Liver (tissue), 9 donors: ENCODE data around the gene GRIK1. TPM values are rescaled to one million over a fixed set of nuclear protein-coding genes. Genes with fewer than 3 reads are reported as not detected.

Experiments used
- DNase-seq: peaks from one replicate; pipeline ENCODE4 v3.0.0-alpha.2; 2017; ENCODE audit warnings: low spot score
- H3K27ac ChIP-seq, 2 donors: one replicate each; pipeline ENCODE4 v1.7.0; 2013; ENCODE audit warnings: inconsistent platforms in 2 of 2, low read length in 2 of 2, control low read depth in 1 of 2, low read depth in 1 of 2, mild to moderate bottlenecking in 1 of 2
- H3K27me3 ChIP-seq, 4 donors: one replicate each; pipeline versions ENCODE4 v1.6.1 to v1.7.0; 2013; ENCODE audit warnings: low read length in 3 of 4, inconsistent platforms in 1 of 4, mild to moderate bottlenecking in 1 of 4, moderate library complexity in 1 of 4; ENCODE audit not compliant: control insufficient read depth in 4 of 4, insufficient read depth in 4 of 4
- H3K36me3 ChIP-seq, 4 donors: one replicate each; pipeline versions ENCODE4 v1.6.1 to v1.7.0; 2013; ENCODE audit warnings: low read length in 3 of 4, mild to moderate bottlenecking in 3 of 4, low read depth in 1 of 4, moderate library complexity in 1 of 4; ENCODE audit not compliant: control insufficient read depth in 4 of 4, insufficient read depth in 3 of 4
- H3K4me1 ChIP-seq, 4 donors: one replicate each; pipeline versions ENCODE4 v1.6.1 to v1.7.0; 2013; ENCODE audit warnings: low read length in 3 of 4, mild to moderate bottlenecking in 3 of 4, moderate library complexity in 1 of 4; ENCODE audit not compliant: control insufficient read depth in 4 of 4, insufficient read depth in 4 of 4
- H3K4me3 ChIP-seq, 3 donors: one replicate each; pipeline versions ENCODE4 v1.6.1 to v1.7.0; 2013; ENCODE audit warnings: low read length in 3 of 3, control low read depth in 1 of 3, low read depth in 1 of 3, mild to moderate bottlenecking in 1 of 3
- H3K9ac ChIP-seq, 2 donors: one replicate each; pipeline ENCODE4 v1.7.0; 2013; ENCODE audit warnings: low read length in 2 of 2, mild to moderate bottlenecking in 2 of 2, moderate library complexity in 2 of 2, control low read depth in 1 of 2, low read depth in 1 of 2
- H3K9me3 ChIP-seq, 4 donors: one replicate each; pipeline versions ENCODE4 v1.6.1 to v1.7.0; 2013; ENCODE audit warnings: low read length in 3 of 4; ENCODE audit not compliant: control insufficient read depth in 4 of 4
- FOXA1 ChIP-seq: IDR thresholded peaks from 2 replicates; pipeline ENCODE4 v1.6.1; 2016; ENCODE audit warnings: antibody characterized with exemption
- FOXA2 ChIP-seq: IDR thresholded peaks from 2 replicates; pipeline ENCODE4 v1.6.1; 2016; ENCODE audit warnings: antibody characterized with exemption
- GABPA ChIP-seq, 2 donors: IDR thresholded peaks in 1 of 2; conservative IDR thresholded peaks in 1 of 2; 2 replicates each; pipeline ENCODE4 v1.6.1; 2016; ENCODE audit warnings: antibody characterized with exemption in 2 of 2, mild to moderate bottlenecking in 1 of 2, moderate library complexity in 1 of 2
- HNF4A ChIP-seq, 2 donors: conservative IDR thresholded peaks; 2 replicates each; pipeline ENCODE4 v1.6.1; 2016; ENCODE audit warnings: antibody characterized with exemption in 2 of 2, mild to moderate bottlenecking in 2 of 2
- HNF4G ChIP-seq: IDR thresholded peaks from 2 replicates; pipeline ENCODE4 v1.6.1; 2016; ENCODE audit warnings: antibody characterized with exemption
- NR2F2 ChIP-seq: IDR thresholded peaks from 2 replicates; pipeline ENCODE4 v1.6.1; 2016; ENCODE audit warnings: antibody characterized with exemption
- RAD21 ChIP-seq, 2 donors: IDR thresholded peaks; 2 replicates each; pipeline ENCODE4 v1.6.1; 2016; ENCODE audit warnings: antibody characterized with exemption in 2 of 2, mild to moderate bottlenecking in 2 of 2
- RXRA ChIP-seq, 2 donors: IDR thresholded peaks; 2 replicates each; pipeline ENCODE4 v1.6.1; 2017 to 2018; ENCODE audit warnings: antibody characterized with exemption in 2 of 2, mild to moderate bottlenecking in 1 of 2
- TAF1 ChIP-seq: conservative IDR thresholded peaks from 2 replicates; pipeline ENCODE4 v1.6.1; 2016; ENCODE audit warnings: antibody characterized with exemption, mild to moderate bottlenecking
- YY1 ChIP-seq: IDR thresholded peaks from 2 replicates; pipeline ENCODE4 v1.6.1; 2016; ENCODE audit warnings: antibody characterized with exemption, mild to moderate bottlenecking
- WGBS: extraction: QIAGEN DNeasy Blood & Tissue Kit; methylation state at CpG from one replicate; pipeline ENCODE4 v1.1.7; 2013; 5-methylcytosine and 5-hydroxymethylcytosine counted together
- polyA plus RNA-seq, 2 donors: library from polyadenylated mRNA; stranded (reverse) in 1 of 2; unstranded in 1 of 2; fragments of 200-250 nt in 1 of 2; fragments of >200 nt in 1 of 2; fragmentation: Nextera tagmentation in 1 of 2; extraction: Ambion mirVana in 1 of 2; gene quantifications; one replicate each; pipeline versions ENCODE4 v1.2.1 to v1.2.3, GENCODE V29; 2013 to 2015
- total RNA-seq, 2 donors: library from RNA; depleted of rRNA; stranded (reverse); fragments of >200 nt; gene quantifications; one replicate each; pipeline ENCODE4 v1.2.3, GENCODE V29; 2014
- TF ChIP-seq, protein P1 (sequence below): IDR thresholded peaks from 2 replicates; pipeline ENCODE4 v1.6.1; 2016; ENCODE audit warnings: antibody characterized with exemption
- TF ChIP-seq, protein P2 (sequence below): IDR thresholded peaks from 2 replicates; pipeline ENCODE4 v1.6.1; 2016; ENCODE audit warnings: antibody characterized with exemption, mild to moderate bottlenecking
- TF ChIP-seq, protein P3 (sequence below): IDR thresholded peaks from 2 replicates; pipeline ENCODE4 v1.6.1; 2016; ENCODE audit warnings: antibody characterized with exemption
- TF ChIP-seq, protein P4 (sequence below): fragments of 150-350 bp; IDR thresholded peaks from 2 replicates; pipeline ENCODE4 v1.5.1; 2017; ENCODE audit warnings: improper control_type of control experiment, low read depth, low read length; ENCODE audit not compliant: missing input control
- donor health status: healthy.
- donor health status: healthy.
- donor health status: healthy.
- donor health status: healthy.
- donor health status: healthy.

GRIK1 gene
- total and polyA plus RNA-seq, 4 donors, result 0.02 to 0.14 (median 0.05) TPM; not detected in 1

DNA sequence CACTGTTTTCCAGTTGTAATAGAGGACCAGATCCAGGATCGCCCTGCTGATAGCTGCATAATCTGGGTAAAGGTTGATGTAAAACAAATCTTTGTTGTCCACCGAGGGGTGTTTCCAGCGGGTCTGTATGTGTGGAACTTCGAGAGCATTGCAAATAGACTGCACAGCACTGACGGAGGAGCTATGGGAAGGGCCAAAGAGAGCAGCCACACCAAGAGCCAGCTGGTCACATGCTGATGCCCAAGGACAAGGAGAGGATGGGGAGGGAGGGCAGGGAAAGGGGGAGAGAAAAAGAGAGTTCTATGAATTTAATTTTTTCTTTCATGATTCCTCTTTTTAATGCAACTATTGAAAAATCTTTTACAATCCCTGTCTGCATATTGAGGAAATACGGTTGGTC, 250.0 kb downstream of the GRIK1 start:
- peaks cover 0 to 1% (median 0%) of the 10 kb centered on the region in 4 donors for H3K4me1 ChIP-seq
- H3K4me3 ChIP-seq, result no peak overlapping the region
- no peaks in the 10 kb centered on the region for H3K36me3 ChIP-seq
- DNase-seq, result no peak
- H3K9me3 ChIP-seq, result no peaks in the 10 kb centered on the region
- no peaks in the 10 kb centered on the region for H3K27me3 ChIP-seq
- no peak overlapping the region for H3K9ac ChIP-seq
- H3K27ac ChIP-seq, result no peak overlapping the region
- no peak for TF ChIP-seq NR2F2
- no peak for TF ChIP-seq GABPA (IDR thresholded peaks at IDR 0.05 in 1 of 2, conservative IDR thresholded peaks at IDR 0.05 in 1 of 2)
- TF ChIP-seq YY1, result no peak
- no peak for TF ChIP-seq HNF4A (conservative IDR thresholded peaks at IDR 0.05)
- no peak for TF ChIP-seq FOXA2
- TF ChIP-seq, protein P1, sequence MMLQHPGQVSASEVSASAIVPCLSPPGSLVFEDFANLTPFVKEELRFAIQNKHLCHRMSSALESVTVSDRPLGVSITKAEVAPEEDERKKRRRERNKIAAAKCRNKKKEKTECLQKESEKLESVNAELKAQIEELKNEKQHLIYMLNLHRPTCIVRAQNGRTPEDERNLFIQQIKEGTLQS, result no peak
- TF ChIP-seq, protein P2, sequence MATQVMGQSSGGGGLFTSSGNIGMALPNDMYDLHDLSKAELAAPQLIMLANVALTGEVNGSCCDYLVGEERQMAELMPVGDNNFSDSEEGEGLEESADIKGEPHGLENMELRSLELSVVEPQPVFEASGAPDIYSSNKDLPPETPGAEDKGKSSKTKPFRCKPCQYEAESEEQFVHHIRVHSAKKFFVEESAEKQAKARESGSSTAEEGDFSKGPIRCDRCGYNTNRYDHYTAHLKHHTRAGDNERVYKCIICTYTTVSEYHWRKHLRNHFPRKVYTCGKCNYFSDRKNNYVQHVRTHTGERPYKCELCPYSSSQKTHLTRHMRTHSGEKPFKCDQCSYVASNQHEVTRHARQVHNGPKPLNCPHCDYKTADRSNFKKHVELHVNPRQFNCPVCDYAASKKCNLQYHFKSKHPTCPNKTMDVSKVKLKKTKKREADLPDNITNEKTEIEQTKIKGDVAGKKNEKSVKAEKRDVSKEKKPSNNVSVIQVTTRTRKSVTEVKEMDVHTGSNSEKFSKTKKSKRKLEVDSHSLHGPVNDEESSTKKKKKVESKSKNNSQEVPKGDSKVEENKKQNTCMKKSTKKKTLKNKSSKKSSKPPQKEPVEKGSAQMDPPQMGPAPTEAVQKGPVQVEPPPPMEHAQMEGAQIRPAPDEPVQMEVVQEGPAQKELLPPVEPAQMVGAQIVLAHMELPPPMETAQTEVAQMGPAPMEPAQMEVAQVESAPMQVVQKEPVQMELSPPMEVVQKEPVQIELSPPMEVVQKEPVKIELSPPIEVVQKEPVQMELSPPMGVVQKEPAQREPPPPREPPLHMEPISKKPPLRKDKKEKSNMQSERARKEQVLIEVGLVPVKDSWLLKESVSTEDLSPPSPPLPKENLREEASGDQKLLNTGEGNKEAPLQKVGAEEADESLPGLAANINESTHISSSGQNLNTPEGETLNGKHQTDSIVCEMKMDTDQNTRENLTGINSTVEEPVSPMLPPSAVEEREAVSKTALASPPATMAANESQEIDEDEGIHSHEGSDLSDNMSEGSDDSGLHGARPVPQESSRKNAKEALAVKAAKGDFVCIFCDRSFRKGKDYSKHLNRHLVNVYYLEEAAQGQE, result no peak
- TF ChIP-seq RAD21 (IDR thresholded peaks at IDR 0.05), result no peak
- no peak for TF ChIP-seq HNF4G
- TF ChIP-seq RXRA (IDR thresholded peaks at IDR 0.05), result no peak
- no peak for TF ChIP-seq FOXA1
- TF ChIP-seq, protein P3, sequence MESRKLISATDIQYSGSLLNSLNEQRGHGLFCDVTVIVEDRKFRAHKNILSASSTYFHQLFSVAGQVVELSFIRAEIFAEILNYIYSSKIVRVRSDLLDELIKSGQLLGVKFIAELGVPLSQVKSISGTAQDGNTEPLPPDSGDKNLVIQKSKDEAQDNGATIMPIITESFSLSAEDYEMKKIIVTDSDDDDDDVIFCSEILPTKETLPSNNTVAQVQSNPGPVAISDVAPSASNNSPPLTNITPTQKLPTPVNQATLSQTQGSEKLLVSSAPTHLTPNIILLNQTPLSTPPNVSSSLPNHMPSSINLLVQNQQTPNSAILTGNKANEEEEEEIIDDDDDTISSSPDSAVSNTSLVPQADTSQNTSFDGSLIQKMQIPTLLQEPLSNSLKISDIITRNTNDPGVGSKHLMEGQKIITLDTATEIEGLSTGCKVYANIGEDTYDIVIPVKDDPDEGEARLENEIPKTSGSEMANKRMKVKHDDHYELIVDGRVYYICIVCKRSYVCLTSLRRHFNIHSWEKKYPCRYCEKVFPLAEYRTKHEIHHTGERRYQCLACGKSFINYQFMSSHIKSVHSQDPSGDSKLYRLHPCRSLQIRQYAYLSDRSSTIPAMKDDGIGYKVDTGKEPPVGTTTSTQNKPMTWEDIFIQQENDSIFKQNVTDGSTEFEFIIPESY, result no peak
- WGBS, result 74% methylated on average over 6 of the region's 6 CpGs

DNA sequence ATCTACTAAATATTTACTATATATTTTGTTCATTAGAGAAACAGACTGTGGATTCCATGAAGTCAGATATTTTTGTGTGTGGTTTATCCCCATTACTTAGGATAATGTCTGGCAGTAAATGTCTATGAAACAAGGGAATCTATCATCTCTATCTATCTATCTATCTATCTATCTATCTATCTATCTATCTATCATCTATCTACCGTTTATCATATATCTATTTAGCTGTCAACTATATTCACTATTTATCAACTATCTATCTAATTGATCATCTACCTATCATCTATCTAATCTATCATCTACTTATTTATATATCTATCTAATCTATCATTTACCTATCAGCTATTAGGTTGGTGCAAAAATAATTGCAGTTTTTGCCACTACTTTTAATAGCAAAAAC, 255.7 kb downstream of the GRIK1 start:
- no peak for TF ChIP-seq TAF1
- TF ChIP-seq YY1, result no peak
- TF ChIP-seq, protein P4, sequence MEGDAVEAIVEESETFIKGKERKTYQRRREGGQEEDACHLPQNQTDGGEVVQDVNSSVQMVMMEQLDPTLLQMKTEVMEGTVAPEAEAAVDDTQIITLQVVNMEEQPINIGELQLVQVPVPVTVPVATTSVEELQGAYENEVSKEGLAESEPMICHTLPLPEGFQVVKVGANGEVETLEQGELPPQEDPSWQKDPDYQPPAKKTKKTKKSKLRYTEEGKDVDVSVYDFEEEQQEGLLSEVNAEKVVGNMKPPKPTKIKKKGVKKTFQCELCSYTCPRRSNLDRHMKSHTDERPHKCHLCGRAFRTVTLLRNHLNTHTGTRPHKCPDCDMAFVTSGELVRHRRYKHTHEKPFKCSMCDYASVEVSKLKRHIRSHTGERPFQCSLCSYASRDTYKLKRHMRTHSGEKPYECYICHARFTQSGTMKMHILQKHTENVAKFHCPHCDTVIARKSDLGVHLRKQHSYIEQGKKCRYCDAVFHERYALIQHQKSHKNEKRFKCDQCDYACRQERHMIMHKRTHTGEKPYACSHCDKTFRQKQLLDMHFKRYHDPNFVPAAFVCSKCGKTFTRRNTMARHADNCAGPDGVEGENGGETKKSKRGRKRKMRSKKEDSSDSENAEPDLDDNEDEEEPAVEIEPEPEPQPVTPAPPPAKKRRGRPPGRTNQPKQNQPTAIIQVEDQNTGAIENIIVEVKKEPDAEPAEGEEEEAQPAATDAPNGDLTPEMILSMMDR, result no peak
- no peak for TF ChIP-seq HNF4A (conservative IDR thresholded peaks at IDR 0.05)
- TF ChIP-seq RXRA (IDR thresholded peaks at IDR 0.05), result no peak
- Histone ChIP-seq H3K27ac (no peak overlapping the region), H3K36me3 (no peaks in the 10 kb centered on the region), H3K9me3 (peaks cover 0 to 2% (median 0%) of the 10 kb centered on the region in 4 donors), H3K9ac (no peak overlapping the region), H3K4me1 (peaks cover 0 to 1% (median 0%) of the 10 kb centered on the region in 4 donors), H3K4me3 (no peak overlapping the region), H3K27me3 (no peaks in the 10 kb centered on the region)
- DNase-seq, result no peak
- 91% methylated on average over 1 of the region's 1 CpG for WGBS
